NCI-H1092 treated with DMSO at 0.1 percent for 48 hours (cell line): ENCODE results near the gene RBBP5.

ENCODE experiments used
- DNase-seq: peaks from one replicate; lab custom pipeline; 2025; lab: John Stamatoyannopoulos, UW

Gene RBBP5

DNA sequence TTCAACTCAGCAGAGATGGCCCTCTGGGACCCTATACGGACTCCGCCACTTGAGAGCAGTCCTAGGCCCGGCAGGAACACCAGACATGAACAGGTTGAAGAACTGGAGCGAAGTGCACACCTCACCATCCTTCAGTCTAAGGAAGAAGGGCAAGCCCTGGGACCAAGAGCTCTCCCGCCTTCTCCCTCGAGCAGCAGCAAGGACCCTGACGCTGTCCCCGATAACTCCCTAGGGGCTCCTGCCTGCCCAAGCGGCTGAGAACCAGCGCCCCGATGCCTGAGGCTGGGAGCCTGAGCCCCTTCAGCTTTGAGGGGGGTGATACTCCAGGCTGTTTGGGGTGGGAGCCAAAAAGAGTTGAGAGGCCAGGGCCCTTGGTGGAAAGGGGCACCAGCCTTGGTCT, 47.7 kb downstream of the RBBP5 start:
- no peak for DNase-seq

DNA sequence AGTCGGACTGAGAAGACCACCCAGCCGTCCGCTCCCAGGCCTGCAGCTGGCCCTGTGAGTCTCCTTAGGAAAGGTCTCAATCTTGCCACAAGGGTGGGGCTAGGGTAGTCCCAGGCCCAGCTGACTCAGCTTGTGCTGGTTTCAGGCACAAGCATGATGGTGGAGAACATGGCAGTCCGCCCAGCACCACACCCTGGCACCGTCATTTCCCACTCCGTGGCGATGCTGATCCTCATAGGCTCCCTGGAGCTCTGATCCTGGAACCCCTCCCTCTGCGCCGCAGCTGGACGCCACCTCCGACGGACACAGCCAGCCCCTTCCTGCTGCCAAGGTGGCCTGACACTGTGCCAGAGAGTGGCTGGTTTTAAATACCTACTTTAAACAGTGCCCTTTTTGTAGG, 48.3 kb downstream of the RBBP5 start:
- DNase-seq, result no peak

DNA sequence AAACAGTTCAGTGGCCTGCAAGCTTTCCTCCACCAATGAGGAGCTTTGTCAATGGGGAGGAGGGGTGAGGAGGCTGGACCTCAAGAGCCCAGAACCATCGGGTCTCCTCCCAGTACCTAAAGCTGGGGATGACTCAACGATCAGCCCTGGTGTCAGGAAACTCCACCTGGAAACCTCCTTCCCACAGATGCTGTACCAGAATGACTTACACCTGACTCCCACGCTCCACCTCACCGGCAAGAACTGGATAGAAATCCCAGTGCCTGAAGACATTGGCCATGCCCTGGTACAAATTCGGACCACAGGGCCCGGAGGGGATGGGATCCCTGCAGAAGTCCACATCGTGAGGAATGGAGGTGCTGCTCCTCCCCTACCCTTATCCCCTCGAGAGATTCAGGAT, 48.9 kb downstream of the RBBP5 start:
- DNase-seq, result no peak

DNA sequence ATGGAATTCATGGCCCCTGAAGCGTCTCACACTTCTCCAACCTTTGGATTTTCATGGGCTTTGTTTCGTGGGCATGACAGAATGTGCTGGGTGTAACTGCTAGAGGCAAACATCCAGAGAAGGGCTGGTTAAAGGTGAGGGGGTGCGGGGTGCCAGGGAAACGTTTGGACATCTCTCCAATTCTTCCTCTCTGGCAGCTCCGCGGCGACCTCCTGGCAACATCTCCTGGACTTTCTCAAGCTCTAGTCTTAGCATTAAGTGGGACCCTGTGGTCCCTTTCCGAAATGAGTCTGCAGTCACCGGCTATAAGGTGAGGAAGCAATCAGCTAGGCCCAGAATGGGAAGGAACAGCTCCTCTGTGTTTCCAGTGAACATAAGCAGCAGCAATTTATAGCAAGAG, 49.5 kb downstream of the RBBP5 start:
- no peak for DNase-seq

DNA sequence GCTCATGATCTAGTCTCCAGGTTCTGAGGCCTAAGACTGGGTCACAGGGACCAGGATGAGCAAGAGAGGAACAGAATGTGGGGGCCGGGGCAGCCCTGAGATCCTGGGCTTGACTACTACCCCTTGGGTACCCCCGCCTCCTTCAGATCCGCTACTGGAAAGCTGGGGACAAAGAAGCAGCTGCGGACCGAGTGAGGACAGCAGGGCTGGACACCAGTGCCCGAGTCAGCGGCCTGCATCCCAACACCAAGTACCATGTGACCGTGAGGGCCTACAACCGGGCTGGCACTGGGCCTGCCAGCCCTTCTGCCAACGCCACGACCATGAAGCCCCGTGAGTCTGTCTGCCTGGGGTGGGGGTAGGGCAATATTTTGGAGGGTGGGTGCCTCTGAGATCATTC, 50.0 kb downstream of the RBBP5 start:
- no peak for DNase-seq

DNA sequence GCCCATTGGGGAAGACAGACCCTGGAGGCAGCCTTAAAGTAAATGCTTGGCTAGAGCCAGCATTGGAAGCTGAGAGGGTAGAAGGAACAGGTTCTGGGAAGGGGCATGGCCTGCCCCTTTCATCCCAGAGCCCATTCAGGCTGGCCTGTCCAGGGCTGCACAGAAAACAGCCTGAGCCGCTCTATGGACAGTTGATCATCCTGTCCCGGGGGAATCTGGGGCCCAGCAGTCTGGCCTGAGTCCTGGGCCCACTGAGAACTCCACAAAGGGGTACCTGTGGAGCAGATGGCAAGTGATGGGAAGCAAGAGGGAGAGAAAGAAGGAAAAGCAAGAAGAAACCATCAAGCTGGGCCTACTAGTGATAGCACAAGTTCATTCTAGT, 50.8 kb downstream of the RBBP5 start:
- no peak for DNase-seq

DNA sequence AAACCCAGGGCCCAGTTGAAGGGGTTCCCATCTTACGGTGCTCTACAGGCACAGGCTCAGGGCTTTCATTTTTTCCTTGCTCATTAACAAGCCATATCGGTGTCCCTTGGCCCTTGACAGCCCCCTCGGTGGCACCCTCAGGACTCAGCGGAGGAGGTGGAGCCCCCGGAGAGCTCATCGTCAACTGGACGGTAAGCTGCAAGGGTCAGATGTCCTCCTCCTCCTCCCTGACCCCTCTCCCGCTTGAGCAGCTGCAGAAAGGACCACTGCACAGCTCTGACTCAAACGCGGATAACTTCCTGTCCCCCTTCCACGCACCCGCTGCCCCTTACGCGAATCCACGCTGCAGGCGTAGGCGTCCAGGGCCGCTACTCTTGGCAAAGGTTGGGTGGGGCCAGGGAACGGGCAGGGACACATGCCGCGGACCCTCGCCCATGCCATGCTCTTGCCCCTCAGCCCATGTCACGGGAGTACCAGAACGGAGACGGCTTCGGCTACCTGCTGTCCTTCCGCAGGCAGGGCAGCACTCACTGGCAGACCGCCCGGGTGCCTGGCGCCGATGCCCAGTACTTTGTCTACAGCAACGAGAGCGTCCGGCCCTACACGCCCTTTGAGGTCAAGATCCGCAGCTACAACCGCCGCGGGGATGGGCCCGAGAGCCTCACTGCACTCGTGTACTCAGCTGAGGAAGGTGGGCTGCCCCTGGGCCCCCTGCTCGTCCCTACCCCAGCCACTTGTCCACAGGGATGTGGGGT, 52.2 kb downstream of the RBBP5 start:
- peak; percentile 35 for DNase-seq

DNA sequence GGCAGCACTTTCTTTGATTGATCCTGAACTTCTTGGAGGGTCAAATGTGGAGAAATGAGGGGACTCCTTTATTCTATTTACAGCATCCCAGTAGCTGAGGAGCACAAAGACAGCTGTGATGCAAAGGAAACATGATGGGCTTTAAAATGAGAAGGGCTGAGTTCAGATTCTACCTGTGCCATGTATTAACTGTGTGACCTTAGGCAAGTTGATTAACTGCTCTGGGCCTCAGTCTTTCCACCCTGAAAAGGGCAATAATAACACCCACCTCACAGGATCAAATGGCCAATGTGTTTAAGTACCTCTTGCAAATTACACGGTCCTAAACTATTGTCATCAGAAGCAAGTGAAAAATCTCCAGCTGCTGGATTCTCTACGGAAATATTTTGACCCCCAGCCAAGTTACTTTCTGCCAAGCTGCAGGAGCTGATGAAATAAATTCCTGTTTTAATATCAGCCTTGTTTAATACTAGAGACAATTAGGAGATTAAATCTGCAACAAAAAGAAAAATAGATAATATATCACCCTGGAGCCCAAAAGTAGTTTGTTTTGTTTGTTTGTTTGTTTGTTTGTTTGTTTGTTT, 53.2 kb downstream of the RBBP5 start:
- no peak for DNase-seq

DNA sequence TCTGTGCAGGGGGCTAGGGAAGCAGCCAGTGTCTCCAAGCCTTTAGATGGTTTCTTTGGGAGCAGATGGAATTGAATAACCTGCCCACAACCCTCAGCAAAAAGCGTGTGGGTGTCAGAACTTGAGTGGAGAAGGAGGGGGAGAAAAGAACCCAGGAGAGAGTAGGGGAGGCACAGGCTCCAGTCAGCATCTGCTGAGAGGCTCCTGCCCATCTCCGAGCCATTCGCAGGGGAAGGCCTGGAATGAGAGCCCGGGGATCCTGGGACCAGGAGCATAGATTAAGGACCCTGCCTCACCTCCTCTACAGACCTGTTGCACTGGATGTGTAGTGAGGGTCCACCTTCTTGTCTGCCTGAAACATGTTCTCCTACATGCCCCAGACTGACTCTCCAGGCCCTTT, 53.8 kb downstream of the RBBP5 start:
- DNase-seq, result no peak

DNA sequence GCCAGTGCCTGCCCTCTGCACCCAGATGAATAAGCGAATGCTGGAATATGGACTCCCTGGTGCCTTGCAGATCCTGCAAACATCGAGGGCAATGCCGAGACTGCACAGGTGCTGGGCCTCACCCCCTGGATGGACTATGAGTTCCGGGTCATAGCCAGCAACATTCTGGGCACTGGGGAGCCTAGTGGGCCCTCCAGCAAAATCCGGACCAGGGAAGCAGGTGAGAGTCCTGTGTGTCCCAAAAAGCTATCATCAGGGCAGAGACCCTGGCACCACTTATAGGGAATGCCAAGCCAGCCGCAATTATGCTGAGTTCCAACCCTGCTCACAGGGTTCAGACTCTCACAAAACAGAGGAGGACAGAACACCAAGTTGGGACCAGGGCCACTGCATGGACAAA, 54.7 kb downstream of the RBBP5 start:
- DNase-seq, result no peak

DNA sequence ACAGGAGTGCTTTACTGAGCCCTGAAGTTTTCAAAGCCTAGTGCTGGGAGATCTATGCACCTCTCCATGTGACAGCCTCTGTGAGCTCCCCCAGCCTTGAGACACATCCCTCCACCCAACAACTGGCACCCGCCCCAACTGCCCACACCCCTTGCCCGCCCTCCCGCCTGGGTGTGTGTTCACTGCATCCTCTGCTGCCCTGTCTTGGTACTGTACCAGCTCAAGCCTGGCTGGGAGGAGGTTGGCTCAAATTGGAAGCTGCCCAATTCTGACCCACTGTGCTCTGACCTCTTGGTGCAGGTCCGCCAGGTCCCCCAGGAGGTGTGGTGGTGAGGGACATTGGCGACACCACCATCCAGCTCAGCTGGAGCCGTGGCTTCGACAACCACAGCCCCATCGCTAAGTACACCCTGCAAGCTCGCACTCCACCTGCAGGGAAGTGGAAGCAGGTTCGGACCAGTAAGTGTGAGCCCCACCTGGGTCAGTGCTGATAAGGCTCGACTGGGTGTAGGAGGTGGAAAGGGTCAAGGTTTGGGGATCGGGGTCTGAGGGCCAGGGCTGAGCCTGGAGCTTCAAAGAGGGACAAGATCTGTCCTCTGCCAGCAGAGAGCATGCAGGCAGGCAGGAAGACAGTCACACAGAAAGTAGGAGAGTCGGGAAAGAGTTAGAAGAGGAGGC, 55.5 kb downstream of the RBBP5 start:
- no peak for DNase-seq

DNA sequence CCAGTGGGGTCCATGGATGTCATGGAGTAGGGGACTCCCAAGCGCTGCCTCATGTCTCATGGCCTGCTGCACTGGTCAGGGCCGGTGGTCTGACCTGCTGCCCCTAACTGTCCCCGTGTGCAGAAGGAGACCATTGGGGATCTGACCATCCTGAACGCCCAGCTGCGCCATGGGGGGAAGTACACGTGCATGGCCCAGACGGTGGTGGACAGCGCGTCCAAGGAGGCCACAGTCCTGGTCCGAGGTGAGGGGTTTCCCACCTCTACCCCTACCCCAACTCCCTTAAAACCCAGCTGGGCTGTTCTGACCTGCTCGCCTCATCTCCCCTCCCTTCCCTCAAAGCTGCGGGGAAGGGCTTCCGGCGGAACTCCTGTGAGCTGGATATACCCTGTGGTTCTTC, 56.1 kb downstream of the RBBP5 start:
- no peak for DNase-seq

DNA sequence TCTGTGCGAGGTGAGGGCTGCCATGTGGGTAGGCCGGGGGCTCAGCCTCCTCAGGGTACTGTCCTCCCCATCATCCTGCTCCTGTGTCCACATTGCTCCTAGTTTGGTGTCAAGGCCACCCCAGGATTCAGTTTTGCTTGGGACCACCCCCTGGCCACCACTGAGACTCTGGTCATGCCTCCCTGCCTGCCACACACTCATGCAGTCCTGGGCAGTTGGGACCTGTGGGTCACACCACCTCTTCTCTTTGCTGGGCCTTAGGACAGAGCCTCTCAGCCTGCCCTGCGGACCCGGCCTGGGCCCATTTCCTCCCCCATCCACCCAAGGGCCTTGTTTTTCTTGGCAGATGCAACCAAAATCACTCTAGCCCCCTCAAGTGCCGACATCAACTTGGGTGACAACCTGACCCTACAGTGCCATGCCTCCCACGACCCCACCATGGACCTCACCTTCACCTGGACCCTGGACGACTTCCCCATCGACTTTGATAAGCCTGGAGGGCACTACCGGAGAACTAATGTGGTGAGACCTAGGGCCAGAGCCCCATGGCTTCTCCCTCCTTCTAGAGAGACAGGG, 56.9 kb downstream of the RBBP5 start:
- DNase-seq, result no peak

DNA sequence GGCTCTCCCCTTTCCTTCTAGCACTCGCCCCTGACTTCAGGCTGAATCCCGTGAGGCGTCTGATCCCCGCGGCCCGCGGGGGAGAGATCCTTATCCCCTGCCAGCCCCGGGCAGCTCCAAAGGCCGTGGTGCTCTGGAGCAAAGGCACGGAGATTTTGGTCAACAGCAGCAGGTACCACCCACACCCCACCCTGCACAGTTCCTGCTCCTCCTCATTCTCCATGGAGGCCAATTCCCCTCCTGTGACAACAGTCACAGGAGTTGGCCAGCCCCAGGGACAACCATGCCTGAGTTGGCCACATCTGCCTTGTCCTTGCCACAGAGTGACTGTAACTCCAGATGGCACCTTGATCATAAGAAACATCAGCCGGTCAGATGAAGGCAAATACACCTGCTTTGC, 57.5 kb downstream of the RBBP5 start:
- DNase-seq, result no peak

DNA sequence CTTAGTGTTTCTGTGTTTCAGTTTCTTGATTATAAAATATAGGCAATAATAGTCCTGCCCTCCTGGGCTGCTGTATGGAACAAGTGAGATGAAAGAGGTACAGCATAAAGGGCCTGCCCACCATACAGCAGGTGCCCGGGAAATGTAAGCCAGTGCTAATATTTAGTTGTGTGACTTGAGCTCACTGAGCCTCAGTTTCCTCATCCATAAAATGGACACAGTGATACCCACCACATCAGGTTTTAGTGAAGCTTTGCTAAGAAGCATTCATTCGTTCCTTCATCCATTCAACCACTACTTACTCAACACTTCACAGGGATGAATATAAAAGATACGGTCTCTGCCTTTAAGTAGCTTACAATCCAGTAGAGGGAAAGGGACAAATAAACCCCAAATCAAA, 58.9 kb downstream of the RBBP5 start:
- DNase-seq, result no peak

DNA sequence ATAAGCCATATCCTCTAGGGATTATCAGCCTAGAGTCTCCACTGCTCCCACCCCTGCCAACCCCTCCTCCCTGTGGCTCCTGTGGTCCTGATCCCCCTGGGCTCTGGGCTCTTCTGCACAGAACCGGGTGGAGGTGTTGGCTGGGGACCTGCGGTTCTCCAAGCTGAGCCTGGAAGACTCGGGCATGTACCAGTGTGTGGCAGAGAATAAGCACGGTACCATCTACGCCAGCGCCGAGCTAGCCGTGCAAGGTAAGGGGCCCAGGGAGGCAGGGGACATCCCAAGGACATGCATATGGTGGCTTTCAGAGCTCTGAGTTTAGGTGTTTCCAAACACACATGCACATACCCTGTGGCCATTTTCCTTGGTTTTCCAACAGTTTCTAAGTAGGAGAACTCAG, 59.5 kb downstream of the RBBP5 start:
- no peak for DNase-seq

DNA sequence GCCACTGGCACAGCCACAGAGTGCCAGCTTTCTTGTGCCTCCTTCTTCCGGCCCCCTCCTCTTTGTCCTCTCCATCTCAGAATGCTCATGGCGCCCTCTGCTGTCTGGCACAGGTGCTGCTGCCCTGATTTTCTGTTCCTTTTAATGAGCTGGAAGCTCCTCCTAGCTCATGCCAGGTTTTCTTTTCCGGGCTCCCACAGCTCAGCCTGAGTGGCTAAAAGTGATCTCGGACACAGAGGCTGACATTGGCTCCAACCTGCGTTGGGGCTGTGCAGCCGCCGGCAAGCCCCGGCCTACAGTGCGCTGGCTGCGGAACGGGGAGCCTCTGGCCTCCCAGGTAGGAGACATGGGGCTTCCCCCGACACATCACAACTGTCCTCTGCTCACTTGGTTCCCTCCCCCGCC, 60.1 kb downstream of the RBBP5 start:
- peak; percentile 87 for DNase-seq

DNA sequence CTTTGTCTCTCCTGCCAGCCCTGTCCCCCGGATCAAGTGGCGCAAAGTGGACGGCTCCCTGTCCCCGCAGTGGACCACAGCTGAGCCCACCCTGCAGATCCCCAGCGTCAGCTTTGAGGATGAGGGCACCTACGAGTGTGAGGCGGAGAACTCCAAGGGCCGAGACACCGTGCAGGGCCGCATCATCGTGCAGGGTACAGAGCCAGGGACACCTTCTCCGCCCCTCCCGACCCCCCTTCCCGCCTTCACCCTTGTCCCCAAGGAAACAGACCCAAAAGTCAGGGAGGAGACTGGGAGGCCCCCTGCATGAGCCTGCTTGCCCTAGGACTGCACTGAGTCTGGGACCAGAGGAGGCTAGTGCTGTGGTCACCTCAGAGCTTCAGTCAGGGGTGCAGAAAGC, 60.6 kb downstream of the RBBP5 start:
- no peak for DNase-seq

DNA sequence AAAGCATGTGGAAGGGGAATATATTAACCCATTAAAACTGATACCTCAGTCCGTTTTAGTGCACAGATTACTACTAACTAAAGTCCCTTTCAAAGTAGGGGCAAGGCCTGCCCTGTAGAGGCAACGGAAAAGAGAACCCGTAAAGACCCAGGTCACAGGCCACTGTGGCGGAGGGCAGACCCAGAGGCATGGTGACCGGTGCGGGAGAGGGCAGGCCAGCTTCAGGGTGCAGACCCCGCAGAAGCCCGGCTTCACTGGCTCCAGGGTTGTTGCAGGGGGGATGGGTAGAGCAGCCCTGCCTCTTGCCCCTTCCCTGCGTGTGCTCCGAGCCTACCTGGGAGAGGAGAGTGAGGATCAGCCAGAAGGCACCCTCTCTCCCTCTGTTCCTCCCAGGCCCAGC, 61.0 kb downstream of the RBBP5 start:
- DNase-seq, result no peak

DNA sequence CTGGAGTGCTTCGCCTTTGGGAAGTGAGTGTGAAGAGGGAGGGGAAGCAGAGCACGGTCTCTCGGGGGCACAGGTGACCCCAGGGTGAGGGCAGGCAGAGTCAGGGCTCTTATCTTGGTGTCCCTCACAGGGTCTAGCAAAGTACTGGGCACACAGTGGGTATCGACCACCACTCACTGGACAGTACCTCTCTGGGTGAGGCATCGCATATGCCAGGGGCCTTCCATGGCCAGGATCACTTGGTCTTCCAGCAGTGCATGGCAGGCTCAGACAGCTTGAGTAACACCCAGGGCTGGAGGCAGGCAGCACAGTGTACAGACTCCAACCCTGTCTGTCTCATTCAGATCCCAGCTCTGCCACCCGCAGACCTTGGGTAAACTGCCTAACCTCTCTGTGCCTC, 62.1 kb downstream of the RBBP5 start:
- DNase-seq, result no peak

DNA sequence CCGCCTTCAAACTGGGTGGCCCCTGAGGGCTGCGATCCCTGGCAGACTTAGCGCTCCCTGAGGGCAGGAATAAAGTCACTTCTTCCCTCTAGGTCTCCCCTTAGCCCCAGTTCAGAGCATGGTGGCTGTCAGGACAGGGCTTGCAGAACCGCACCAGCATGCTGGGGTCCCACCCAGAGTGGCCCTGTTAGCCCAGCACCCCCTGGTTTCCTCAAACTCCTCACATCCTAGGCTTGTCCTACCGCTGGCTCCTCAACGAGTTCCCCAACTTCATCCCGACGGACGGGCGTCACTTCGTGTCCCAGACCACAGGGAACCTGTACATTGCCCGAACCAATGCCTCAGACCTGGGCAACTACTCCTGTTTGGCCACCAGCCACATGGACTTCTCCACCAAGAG, 62.9 kb downstream of the RBBP5 start:
- DNase-seq, result no peak

DNA sequence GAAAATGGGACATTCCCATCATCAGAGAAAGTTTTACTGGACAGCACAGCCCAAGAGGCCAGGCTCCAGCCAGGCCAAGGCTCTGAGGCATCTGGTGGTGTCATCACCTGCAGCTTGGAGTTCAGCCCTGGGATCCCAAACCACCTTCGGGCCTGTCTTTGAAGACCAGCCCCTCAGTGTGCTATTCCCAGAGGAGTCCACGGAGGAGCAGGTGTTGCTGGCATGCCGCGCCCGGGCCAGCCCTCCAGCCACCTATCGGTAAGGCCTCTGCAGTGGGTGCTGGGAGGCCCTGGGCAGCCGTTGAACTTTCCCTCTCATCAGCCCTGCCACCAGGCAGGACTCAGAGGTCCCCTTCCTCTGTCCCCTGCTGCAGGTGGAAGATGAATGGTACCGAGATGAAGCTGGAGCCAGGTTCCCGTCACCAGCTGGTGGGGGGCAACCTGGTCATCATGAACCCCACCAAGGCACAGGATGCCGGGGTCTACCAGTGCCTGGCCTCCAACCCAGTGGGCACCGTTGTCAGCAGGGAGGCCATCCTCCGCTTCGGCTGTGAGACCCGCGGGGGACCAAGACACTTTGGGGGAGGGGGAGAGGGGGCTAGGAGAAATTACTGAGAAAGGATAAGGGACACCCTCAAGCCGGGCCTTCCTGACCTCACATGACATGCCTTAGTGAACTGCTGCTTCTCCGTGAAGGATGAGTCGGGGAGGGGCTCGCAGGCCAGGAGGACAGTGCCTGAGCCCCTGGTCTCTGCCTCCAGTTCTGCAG, 63.8 kb downstream of the RBBP5 start:
- DNase-seq, result no peak
